GM19193 (cell line): Measurements from ENCODE around the gene OR1S1.
"Not testable (repeated sequence)": the region's sequence is repeated elsewhere in the genome, so short reads cannot be mapped to it uniquely, and the experiment has no call there.

Source experiments
- POLR2A ChIP-seq: IDR thresholded peaks from 4 replicates; pipeline ENCODE4 v1.6.1; 2011; ENCODE audit not compliant: insufficient read depth, insufficient read length; ENCODE audit errors: extremely low read depth

Gene OR1S1

DNA sequence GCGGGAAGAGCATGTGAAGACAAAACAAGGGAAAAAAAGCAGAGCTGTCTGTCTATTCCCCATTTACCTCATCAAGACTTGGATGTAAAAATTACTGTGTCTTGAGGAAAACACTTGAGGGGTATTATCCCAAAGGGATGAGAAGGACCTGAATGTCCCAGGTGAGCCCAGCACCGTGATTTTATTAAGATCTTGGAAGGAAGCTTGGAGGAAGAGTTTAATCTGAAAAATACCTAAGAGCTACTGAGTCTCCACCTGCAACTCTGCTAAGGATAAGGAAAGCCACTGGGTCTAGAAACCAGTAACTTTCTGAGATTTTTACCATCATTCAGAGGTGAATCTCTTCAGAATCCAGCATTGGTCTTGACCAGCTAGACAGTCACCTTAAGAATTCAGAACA is at the start of gene OR1S1:
OR1S1 (plus strand) TSS at position 301 of the 400 bp plus-strand sequence.
- not testable (repeated sequence) for TF ChIP-seq POLR2A

DNA sequence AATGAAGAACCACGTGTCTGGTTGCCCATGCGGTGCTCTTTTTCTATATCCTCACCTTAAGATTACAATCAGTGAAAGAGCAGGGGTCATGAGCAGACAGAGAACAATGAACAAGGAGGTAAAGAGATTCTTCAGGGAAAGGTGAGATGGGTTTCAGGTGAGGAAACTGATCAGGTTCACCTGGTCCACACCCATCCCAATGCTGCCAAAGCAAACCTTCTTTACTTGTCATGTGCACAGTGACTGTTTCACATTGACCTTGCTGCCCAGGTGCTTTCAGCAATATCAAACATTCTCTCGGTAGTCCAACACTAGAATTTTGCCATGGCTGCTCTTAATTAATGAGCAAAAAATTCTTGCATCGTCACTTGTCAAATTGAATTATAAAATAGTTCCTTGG is 48.1 kb upstream of the OR1S1 start:
- TF ChIP-seq POLR2A = no peak

DNA sequence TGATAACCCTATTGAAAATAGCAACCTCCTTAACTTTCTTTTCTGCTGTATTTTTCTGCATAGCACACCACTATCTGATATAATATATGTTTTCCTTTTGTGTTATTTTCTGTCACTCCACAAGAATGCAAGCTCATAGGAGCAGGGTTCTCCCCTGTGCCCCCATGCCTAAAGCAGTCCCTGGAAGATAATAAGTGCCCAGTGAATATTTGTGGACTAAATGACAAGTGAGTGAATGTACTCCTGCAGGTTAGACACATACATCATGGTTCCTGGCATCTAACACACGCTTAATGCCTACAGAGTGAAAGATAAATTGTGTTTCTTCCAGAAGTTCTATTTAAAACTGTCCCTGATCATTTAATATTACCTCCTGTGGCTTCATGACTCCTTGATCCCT is 47.5 kb upstream of the OR1S1 start:
- no peak for TF ChIP-seq POLR2A

DNA sequence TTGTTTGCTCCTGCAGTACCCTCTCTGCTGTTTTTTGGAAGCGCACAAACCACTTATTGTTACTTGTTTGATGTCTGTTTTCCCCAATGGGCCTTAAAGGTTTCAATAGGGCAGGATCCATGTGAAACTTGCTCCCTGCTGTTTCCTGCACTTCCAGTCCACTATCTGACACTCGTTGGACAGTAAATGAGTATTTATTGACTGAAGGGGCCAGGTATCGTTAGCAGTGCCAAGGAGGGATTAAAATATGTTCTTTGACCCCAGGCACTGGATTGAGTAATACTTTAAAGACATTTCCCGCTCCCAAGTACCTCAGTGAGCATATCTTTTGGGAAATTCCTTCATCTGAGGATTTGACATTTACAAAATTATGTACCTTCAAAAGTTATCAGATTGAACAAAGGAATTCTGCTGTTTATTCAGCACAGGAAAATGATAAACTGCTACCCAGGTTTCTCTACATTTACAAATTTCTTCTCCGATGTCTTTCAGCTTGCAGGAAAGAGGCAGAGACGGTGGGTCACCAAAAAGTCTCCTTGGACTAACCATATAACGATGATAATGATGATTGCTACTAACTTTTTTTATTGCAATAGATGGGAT is 46.9 kb upstream of the OR1S1 start:
- no peak for TF ChIP-seq POLR2A

- TF ChIP-seq POLR2A = no peak
Measured at GRCh38 chr11:58177409-58178054, 35.0 kb upstream of the OR1S1 start.

DNA sequence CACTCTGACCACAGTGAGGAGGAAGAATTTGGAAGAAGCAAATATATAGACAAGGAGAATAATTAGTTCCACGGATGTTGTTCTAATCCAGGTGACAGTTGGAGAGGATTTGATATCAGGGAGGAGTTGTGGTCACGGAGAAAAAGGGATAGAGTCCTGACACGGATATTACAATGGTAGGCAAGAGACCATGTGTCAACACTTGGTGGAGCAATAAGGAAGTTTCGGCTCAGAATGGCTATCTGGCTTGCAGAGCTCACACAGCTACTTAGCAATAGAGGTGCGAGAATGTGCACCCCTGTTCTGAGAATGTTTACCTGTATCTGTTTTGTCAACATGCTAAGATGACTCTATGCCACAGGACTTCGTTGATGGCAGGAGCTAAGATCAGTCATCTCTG is 34.1 kb upstream of the OR1S1 start:
- no peak for TF ChIP-seq POLR2A

DNA sequence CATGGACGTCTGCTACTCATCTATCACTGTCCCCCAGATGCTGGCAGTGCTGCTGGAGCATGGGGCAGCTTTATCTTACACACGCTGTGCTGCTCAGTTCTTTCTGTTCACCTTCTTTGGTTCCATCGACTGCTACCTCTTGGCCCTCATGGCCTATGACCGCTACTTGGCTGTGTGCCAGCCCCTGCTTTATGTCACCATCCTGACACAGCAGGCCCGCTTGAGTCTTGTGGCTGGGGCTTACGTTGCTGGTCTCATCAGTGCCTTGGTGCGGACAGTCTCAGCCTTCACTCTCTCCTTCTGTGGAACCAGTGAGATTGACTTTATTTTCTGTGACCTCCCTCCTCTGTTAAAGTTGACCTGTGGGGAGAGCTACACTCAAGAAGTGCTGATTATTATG is 32.9 kb upstream of the OR1S1 start:
- TF ChIP-seq POLR2A = no peak

DNA sequence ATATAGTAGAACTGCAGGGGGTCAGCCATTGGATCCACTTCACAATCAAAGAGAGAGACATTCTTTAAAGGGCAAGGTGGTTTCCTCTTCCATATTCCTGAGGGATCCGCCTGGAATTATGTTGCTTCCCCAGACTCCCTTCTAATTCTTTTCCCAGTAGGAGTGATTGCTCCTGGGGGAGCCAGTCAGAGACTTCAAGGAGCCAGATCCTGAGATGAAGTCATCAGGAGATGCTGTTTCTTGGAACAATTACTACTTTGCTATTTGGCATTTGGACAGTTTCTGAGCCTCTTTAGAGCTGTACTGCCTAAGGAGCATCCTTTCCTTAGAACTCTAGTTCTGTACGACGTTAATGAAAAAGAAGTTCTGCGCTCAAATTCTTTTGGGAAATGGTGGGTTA is 25.6 kb upstream of the OR1S1 start:
- TF ChIP-seq POLR2A = no peak

- TF ChIP-seq POLR2A = no peak
Measured at GRCh38 chr11:58188770-58189169, 23.8 kb upstream of the OR1S1 start, which contains the start of gene OR9Q2. Gene OR9Q2, plus strand, starts transcription at chr11:58189070. Its CDS starts 1,421 bp downstream, at chr11:58190491.

- no peak for TF ChIP-seq POLR2A
Measured at GRCh38 chr11:58192229-58192628, 20.3 kb upstream of the OR1S1 start.

DNA sequence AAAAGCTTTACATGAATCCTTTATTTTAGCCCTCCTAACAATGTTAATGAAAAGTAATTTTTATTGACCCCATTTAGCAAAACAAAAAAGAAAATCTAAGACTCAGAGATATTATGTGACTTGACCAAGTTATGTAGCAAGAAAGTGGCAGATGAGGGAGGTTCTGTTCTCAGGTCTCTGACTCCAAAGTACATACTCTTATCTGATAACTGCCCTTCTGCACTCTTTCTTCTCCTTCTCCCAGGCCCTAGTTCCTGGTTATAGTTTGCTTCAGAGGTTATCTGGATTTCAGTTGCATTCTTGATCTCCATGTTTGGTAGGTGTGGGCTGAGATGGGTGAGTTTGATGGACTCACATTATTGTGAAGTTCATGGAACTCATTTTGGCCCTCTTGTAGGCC is 19.1 kb upstream of the OR1S1 start:
- TF ChIP-seq POLR2A = no peak

GRCh38 chr11:58195939-58196338 is 16.6 kb upstream of the OR1S1 start:
- TF ChIP-seq POLR2A = no peak

DNA sequence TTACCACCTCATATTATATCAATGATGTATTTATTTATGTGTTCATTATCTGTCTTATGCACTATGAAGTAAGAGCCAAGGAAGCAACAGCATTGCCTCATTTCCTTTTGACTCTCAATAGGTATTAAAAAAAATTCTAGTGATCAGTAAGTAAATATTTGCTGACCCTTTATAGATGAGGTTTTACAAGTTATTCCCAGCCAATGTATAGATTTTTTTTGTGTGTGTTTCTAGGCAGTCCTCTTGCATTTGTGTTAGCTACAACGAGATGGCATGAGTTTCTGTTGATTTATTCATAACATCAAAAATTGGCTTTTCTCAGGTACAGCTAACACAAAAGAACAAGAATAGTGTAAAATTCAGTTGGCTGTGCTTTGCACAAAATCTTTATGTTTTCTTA is 13.2 kb upstream of the OR1S1 start:
- no peak for TF ChIP-seq POLR2A

GRCh38 chr11:58204042-58204441 is 8.5 kb upstream of the OR1S1 start, which contains the start of gene OR1S2:
Gene OR1S2, minus strand, starts transcription at chr11:58204142. Its CDS starts 0 bp downstream, at chr11:58204142.
- no peak for TF ChIP-seq POLR2A

- no peak for TF ChIP-seq POLR2A
Measured at GRCh38 chr11:58216476-58216875, 4.0 kb downstream of the OR1S1 start.

GRCh38 chr11:58222721-58223120 is 10.2 kb downstream of the OR1S1 start:
- TF ChIP-seq POLR2A = no peak
